Mammary epithelial cell (primary cell): ENCODE data around the gene GLYATL3.

ENCODE experiments used
- EZH2 ChIP-seq: IDR thresholded peaks from 2 replicates; pipeline ENCODE4 v1.6.1; 2012; ENCODE audit warnings: low read length, inconsistent platforms, borderline replicate concordance
- TF ChIP-seq, protein P1 (sequence below), 2 donors: IDR thresholded peaks in 1 of 2; conservative IDR thresholded peaks in 1 of 2; 2 replicates each; pipeline ENCODE4 v1.5.1; 2011 to 2012; ENCODE audit warnings: inconsistent platforms in 2 of 2, low read length in 2 of 2, mild to moderate bottlenecking in 2 of 2, control low read depth in 1 of 2, low read depth in 1 of 2; ENCODE audit not compliant: insufficient read depth in 1 of 2; ENCODE audit errors: extremely low read depth in 1 of 2

DNA sequence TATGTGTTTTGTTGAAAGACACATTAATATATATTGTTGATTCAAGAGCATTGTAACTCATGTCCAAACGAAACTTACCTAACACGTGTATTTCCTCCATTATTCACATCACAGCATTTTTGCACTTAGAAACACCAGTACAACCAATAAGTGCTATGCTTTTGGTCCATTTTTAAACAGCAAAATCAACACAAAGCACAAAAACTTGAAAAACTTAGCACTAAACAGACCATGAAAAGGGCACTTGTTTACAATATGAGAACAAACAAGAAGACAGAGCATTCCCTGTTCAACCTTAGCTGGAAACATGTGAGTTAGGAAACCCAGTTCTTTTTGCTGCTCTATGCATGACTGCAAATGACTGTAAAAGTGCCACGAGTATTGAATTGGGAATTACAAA lies 9.6 kb downstream of the GLYATL3 start:
- TF ChIP-seq, protein P1, sequence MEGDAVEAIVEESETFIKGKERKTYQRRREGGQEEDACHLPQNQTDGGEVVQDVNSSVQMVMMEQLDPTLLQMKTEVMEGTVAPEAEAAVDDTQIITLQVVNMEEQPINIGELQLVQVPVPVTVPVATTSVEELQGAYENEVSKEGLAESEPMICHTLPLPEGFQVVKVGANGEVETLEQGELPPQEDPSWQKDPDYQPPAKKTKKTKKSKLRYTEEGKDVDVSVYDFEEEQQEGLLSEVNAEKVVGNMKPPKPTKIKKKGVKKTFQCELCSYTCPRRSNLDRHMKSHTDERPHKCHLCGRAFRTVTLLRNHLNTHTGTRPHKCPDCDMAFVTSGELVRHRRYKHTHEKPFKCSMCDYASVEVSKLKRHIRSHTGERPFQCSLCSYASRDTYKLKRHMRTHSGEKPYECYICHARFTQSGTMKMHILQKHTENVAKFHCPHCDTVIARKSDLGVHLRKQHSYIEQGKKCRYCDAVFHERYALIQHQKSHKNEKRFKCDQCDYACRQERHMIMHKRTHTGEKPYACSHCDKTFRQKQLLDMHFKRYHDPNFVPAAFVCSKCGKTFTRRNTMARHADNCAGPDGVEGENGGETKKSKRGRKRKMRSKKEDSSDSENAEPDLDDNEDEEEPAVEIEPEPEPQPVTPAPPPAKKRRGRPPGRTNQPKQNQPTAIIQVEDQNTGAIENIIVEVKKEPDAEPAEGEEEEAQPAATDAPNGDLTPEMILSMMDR (conservative IDR thresholded peaks at IDR 0.05 in 1 of 2, IDR thresholded peaks at IDR 0.05 in 1 of 2; ENCODE audit: extremely low read depth in 1 of 2, insufficient read depth in 1 of 2, low read depth in 1 of 2, low read length in 2 of 2): no peak
- no peak for TF ChIP-seq EZH2
